ENCODE results near the gene MMP14.
"Not testable (repeated sequence)": the region's sequence is repeated elsewhere in the genome, so short reads cannot be mapped to it uniquely, and the experiment has no call there.

The MMP14 gene

GRCh38 chr14:22836301-22837113 lies at the start of gene MMP14:
MMP14 (plus strand) TSS chr14:22836585; CDS start chr14:22836818, 233 bp downstream.
- no peak for DNase-seq (ENCODE audit: low read depth in 1 of 2, low spot score in 1 of 2)

GRCh38 chr14:22786685-22787084 lies 49.7 kb upstream of the MMP14 start:
- no peak for DNase-seq (ENCODE audit: low read depth in 1 of 2, low spot score in 1 of 2)

- DNase-seq (ENCODE audit: low read depth in 1 of 2, low spot score in 1 of 2): no peak
Observed at GRCh38 chr14:22791301-22791700, 45.1 kb upstream of the MMP14 start.

- DNase-seq (ENCODE audit: low read depth in 1 of 2, low spot score in 1 of 2): no peak
Observed at GRCh38 chr14:22792158-22792557, 44.2 kb upstream of the MMP14 start.

- DNase-seq (ENCODE audit: low read depth in 1 of 2, low spot score in 1 of 2): not testable (repeated sequence)
Observed at GRCh38 chr14:22793550-22793949, 42.8 kb upstream of the MMP14 start.

- no peak for DNase-seq (ENCODE audit: low read depth in 1 of 2, low spot score in 1 of 2)
Observed at GRCh38 chr14:22793976-22794375, 42.4 kb upstream of the MMP14 start.

- no peak for DNase-seq (ENCODE audit: low read depth in 1 of 2, low spot score in 1 of 2)
Observed at GRCh38 chr14:22794551-22794951, 41.8 kb upstream of the MMP14 start.

GRCh38 chr14:22796087-22796707 lies 40.2 kb upstream of the MMP14 start:
- DNase-seq (ENCODE audit: low read depth in 1 of 2, low spot score in 1 of 2): no peak

- DNase-seq (ENCODE audit: low read depth in 1 of 2, low spot score in 1 of 2): no peak
Observed at GRCh38 chr14:22797017-22797917, 39.1 kb upstream of the MMP14 start.

- DNase-seq (ENCODE audit: low read depth in 1 of 2, low spot score in 1 of 2): no peak
Observed at GRCh38 chr14:22798528-22798927, 37.9 kb upstream of the MMP14 start.

GRCh38 chr14:22800346-22800745 lies 36.0 kb upstream of the MMP14 start:
- DNase-seq (ENCODE audit: low read depth in 1 of 2, low spot score in 1 of 2): no peak

- no peak for DNase-seq (ENCODE audit: low read depth in 1 of 2, low spot score in 1 of 2)
Observed at GRCh38 chr14:22801716-22802115, 34.7 kb upstream of the MMP14 start.

GRCh38 chr14:22802860-22803686 lies 33.3 kb upstream of the MMP14 start:
- DNase-seq (ENCODE audit: low read depth in 1 of 2, low spot score in 1 of 2): no peak

- no peak for DNase-seq (ENCODE audit: low read depth in 1 of 2, low spot score in 1 of 2)
Observed at GRCh38 chr14:22803687-22803974, 32.8 kb upstream of the MMP14 start.

GRCh38 chr14:22805235-22805634 lies 31.1 kb upstream of the MMP14 start:
- not testable (repeated sequence) for DNase-seq (ENCODE audit: low read depth in 1 of 2, low spot score in 1 of 2)

GRCh38 chr14:22807432-22808087 lies 28.8 kb upstream of the MMP14 start:
- no peak for DNase-seq (ENCODE audit: low read depth in 1 of 2, low spot score in 1 of 2)

- DNase-seq (ENCODE audit: low read depth in 1 of 2, low spot score in 1 of 2): no peak
Observed at GRCh38 chr14:22808388-22809209, 27.8 kb upstream of the MMP14 start.

- no peak for DNase-seq (ENCODE audit: low read depth in 1 of 2, low spot score in 1 of 2)
Observed at GRCh38 chr14:22811722-22812121, 24.7 kb upstream of the MMP14 start.

- DNase-seq (ENCODE audit: low read depth in 1 of 2, low spot score in 1 of 2): no peak
Observed at GRCh38 chr14:22812744-22813143, 23.6 kb upstream of the MMP14 start.

GRCh38 chr14:22813145-22813544 lies 23.2 kb upstream of the MMP14 start:
- DNase-seq (ENCODE audit: low read depth in 1 of 2, low spot score in 1 of 2): no peak

All from activated CD4-positive, alpha-beta T cell treated with anti-CD3 and anti-CD28 coated beads, Interleukin-2, amount 50 U/mL, for 24 hours (primary cell).